HG02678 (cell line): ENCODE data around the gene LRRC45.

ENCODE experiments used
- ATAC-seq: cut with Tn5 transposase; IDR thresholded peaks from one replicate; pipeline ENCODE4 v1.9.1; 2021; ENCODE audit warnings: mild to moderate bottlenecking, moderate library complexity; ENCODE audit not compliant: unreplicated experiment

The LRRC45 gene

GRCh38 chr17:81993729-81994592, 29.1 kb upstream of the LRRC45 start:
- no peak for ATAC-seq

- no peak for ATAC-seq
Measured at GRCh38 chr17:81994593-81995462, 28.3 kb upstream of the LRRC45 start.

- no peak for ATAC-seq
Measured at GRCh38 chr17:81995463-81996231, 27.5 kb upstream of the LRRC45 start.

- no peak for ATAC-seq
Measured at GRCh38 chr17:81996232-81996756, 26.8 kb upstream of the LRRC45 start.

GRCh38 chr17:81996757-81997441, 26.2 kb upstream of the LRRC45 start:
- no peak for ATAC-seq

- no peak for ATAC-seq
Measured at GRCh38 chr17:81998212-81998611, 24.9 kb upstream of the LRRC45 start.

GRCh38 chr17:81998691-81999438, 24.2 kb upstream of the LRRC45 start:
- no peak for ATAC-seq

GRCh38 chr17:81999587-81999975, 23.5 kb upstream of the LRRC45 start:
- no peak for ATAC-seq

GRCh38 chr17:81999976-82000802, 22.9 kb upstream of the LRRC45 start:
- ATAC-seq = no peak

- no peak for ATAC-seq
Measured at GRCh38 chr17:82000803-82001570, 22.1 kb upstream of the LRRC45 start.

- no peak for ATAC-seq
Measured at GRCh38 chr17:82001571-82002056, 21.5 kb upstream of the LRRC45 start.

- ATAC-seq = no peak
Measured at GRCh38 chr17:82003411-82004381, 19.4 kb upstream of the LRRC45 start.

- ATAC-seq = no peak
Measured at GRCh38 chr17:82004517-82005455, 18.3 kb upstream of the LRRC45 start.

- no peak for ATAC-seq
Measured at GRCh38 chr17:82005701-82006348, 17.3 kb upstream of the LRRC45 start.
